Esophagus squamous epithelium (tissue), 5 donors: ENCODE data around the gene PFDN1. TPM values are rescaled to one million over a fixed set of nuclear protein-coding genes. Genes with fewer than 3 reads are reported as not detected.

Source experiments
- DNase-seq: peaks from one replicate; lab custom pipeline; 2025; lab: John Stamatoyannopoulos, UW
- H3K27ac ChIP-seq, 4 donors: fragments of 200-600 bp; sonication (generic); one replicate each; pipeline ENCODE4 v1.5.1; 2016 to 2019; ENCODE audit warnings: mild to moderate bottlenecking in 1 of 4
- H3K27me3 ChIP-seq, 4 donors: fragments of 200-600 bp; sonication (generic); 1 replicate in 3 of 4; 2 replicates in 1 of 4; pipeline versions ENCODE4 v1.5.1 to v1.6.0; 2017 to 2021; ENCODE audit warnings: antibody characterized with exemption in 1 of 4
- H3K36me3 ChIP-seq, 3 donors: fragments of 200-600 bp; sonication (generic); one replicate each; pipeline ENCODE4 v1.5.1; 2016 to 2019
- H3K4me1 ChIP-seq, 3 donors: fragments of 200-600 bp; sonication (generic); one replicate each; pipeline ENCODE4 v1.5.1; 2017 to 2019
- H3K4me3 ChIP-seq, 4 donors: fragments of 200-600 bp; sonication (generic); 1 replicate in 3 of 4; 2 replicates in 1 of 4; pipeline ENCODE4 v1.5.1; 2016 to 2019; ENCODE audit warnings: mild to moderate bottlenecking in 2 of 4, moderate library complexity in 1 of 4
- H3K9me3 ChIP-seq, 3 donors: fragments of 200-600 bp; sonication (generic); one replicate each; pipeline ENCODE4 v1.5.1; 2016 to 2019
- POLR2A ChIP-seq, 4 donors: fragments of 450-650 bp; IDR thresholded peaks; one replicate each; pipeline ENCODE4 v1.6.1; 2017; ENCODE audit warnings: antibody characterized with exemption in 4 of 4, mild to moderate bottlenecking in 4 of 4, moderate library complexity in 3 of 4
- WGBS, 2 donors: methylation state at CpG; one replicate each; pipeline ENCODE4 v1.1.5; 2018; 5-methylcytosine and 5-hydroxymethylcytosine counted together
- intact Hi-C: fragments of 100-400 bp; cut with DNase I; formaldehyde crosslinking; loops from one replicate; pipeline ENCODE4 v1.15.0; 2022
- total RNA-seq, 4 donors: library from RNA; depleted of rRNA; stranded (reverse); fragments of >200 nt; gene quantifications; one replicate each; pipeline ENCODE4 v1.1.0, GENCODE V29; 2016
- TF ChIP-seq, protein P1 (sequence below), 6 experiments: fragments of 450-650 bp in 4 of 6; fragments of 200-600 bp in 2 of 6; sonication (generic) in 2 of 6; IDR thresholded peaks; one replicate each; pipeline ENCODE4 v1.5.1; 2016 to 2019; ENCODE audit warnings: antibody characterized with exemption in 6 of 6, mild to moderate bottlenecking in 4 of 6, moderate library complexity in 4 of 6
- donor health status: DM: yes; HTN: yes; CAD: no.

The PFDN1 gene
- total RNA-seq, 4 donors from 2014 or later = 38.1 to 67.5 (median 60.4) TPM

GRCh38 chr5:140234377-140234989, 68.4 kb downstream of the PFDN1 start:
- H3K9me3 ChIP-seq = no peaks in the 10 kb centered on the region
- 89 to 93% methylated on average over 4 of the region's 4 CpGs for WGBS, 2 donors
- no peaks in the 10 kb centered on the region for H3K27me3 ChIP-seq
- peaks cover 8 to 38% (median 18%) of the 10 kb centered on the region in 3 donors for H3K4me1 ChIP-seq
- TF ChIP-seq, protein P1, sequence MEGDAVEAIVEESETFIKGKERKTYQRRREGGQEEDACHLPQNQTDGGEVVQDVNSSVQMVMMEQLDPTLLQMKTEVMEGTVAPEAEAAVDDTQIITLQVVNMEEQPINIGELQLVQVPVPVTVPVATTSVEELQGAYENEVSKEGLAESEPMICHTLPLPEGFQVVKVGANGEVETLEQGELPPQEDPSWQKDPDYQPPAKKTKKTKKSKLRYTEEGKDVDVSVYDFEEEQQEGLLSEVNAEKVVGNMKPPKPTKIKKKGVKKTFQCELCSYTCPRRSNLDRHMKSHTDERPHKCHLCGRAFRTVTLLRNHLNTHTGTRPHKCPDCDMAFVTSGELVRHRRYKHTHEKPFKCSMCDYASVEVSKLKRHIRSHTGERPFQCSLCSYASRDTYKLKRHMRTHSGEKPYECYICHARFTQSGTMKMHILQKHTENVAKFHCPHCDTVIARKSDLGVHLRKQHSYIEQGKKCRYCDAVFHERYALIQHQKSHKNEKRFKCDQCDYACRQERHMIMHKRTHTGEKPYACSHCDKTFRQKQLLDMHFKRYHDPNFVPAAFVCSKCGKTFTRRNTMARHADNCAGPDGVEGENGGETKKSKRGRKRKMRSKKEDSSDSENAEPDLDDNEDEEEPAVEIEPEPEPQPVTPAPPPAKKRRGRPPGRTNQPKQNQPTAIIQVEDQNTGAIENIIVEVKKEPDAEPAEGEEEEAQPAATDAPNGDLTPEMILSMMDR (IDR thresholded peaks at IDR 0.05) = no peak
- TF ChIP-seq POLR2A (IDR thresholded peaks at IDR 0.05) = no peak
- H3K4me3 ChIP-seq = no peak overlapping the region
- H3K27ac ChIP-seq = no peak overlapping the region
- intact Hi-C loops = no loop called here
- DNase-seq = no peak
- no peaks in the 10 kb centered on the region for H3K36me3 ChIP-seq

DNA sequence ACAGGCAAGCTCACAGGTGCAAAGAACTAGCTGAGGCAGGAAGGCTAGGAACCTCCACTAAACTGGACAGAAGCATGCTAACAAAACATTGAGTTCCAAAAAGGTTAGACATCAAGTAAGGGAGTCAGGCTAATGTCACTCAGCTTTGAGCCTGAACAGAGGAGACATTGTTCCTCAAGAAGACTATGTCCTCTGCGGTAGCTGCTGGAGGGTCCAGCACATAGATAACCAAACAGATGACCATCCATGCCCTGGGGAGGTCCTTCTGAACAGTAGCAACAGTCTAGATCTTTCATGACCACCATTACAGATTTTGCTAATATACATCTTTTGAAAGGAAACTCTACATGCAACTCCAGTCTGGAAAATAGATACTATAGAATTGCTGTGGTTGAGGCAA, 70.2 kb downstream of the PFDN1 start:
- WGBS, 2 donors = 93 to 100% methylated on average over 1 of the region's 1 CpG
- Histone ChIP-seq H3K9me3 (no peaks in the 10 kb centered on the region), H3K4me1 (peaks cover 8 to 24% (median 14%) of the 10 kb centered on the region in 3 donors), H3K27ac (no peak overlapping the region), H3K4me3 (no peak overlapping the region), H3K36me3 (no peaks in the 10 kb centered on the region), H3K27me3 (no peaks in the 10 kb centered on the region)
- no peak for TF ChIP-seq POLR2A (IDR thresholded peaks at IDR 0.05)
- no peak for DNase-seq
- intact Hi-C loops = no loop called here

DNA sequence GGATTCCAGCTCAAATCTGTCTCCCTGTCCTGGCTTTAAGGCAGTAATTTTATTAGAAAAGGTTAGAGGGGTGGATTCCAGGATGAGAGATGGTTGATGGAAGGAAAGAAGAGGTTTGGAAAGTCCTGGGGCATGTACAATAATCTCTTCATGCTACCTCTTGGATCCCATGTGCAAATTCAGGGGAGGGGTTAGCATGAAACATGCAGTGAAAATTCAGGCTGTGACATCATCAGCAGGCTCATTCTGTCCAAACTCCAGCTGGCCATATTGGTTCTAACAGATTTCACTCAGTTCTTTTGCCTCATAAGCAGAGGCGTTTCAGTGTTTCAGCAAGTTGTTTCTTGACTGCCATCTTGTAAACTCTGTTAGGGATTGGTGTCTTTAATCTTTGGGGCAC, 72.5 kb downstream of the PFDN1 start:
- 88 to 94% methylated on average over 1 of the region's 1 CpG for WGBS, 2 donors
- Histone ChIP-seq H3K27me3 (no peaks in the 10 kb centered on the region), H3K27ac (no peak overlapping the region), H3K4me3 (no peak overlapping the region), H3K9me3 (no peaks in the 10 kb centered on the region), H3K4me1 (peaks cover 0 to under 1% (median 0%) of the 10 kb centered on the region in 3 donors), H3K36me3 (no peaks in the 10 kb centered on the region)
- no peak for DNase-seq
- intact Hi-C loops = no loop called here
- TF ChIP-seq POLR2A (IDR thresholded peaks at IDR 0.05) = no peak
- TF ChIP-seq, protein P1 (IDR thresholded peaks at IDR 0.05) = no peak

DNA sequence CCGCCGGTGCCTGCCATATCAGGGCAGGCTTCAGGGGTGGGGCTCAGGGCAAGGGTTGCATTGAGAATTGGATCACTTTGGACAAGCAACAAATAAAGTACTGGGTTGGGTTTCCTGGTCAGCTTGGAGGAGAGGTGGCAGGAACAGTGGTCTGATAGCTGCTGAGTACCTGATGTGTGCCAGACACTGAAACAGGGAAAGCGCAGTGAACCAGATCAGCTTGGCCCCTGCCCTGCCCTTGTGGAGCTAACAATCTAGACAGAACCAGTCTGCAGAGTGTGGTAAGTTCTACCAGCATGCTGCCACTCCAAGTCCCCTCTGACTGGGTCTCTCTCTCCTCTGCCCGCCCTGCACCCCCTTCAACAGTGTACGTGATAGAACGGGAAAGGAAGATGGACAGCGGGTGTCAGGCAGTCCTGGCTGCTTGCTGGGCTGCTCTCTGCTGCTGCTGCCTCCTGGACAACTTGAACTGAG, 74.5 kb downstream of the PFDN1 start:
- TF ChIP-seq POLR2A (IDR thresholded peaks at IDR 0.05) = no peak
- TF ChIP-seq, protein P1 (IDR thresholded peaks at IDR 0.05) = no peak
- intact Hi-C loops = no loop called here
- no peak for DNase-seq
- no peaks in the 10 kb centered on the region for H3K9me3 ChIP-seq
- WGBS, 2 donors = 82 to 91% methylated on average over 4 to 5 of the region's 7 CpGs
- H3K27me3 ChIP-seq = no peaks in the 10 kb centered on the region
- no peaks in the 10 kb centered on the region for H3K36me3 ChIP-seq
- H3K27ac ChIP-seq = no peak overlapping the region
- peaks cover 0 to 3% (median 0%) of the 10 kb centered on the region in 3 donors for H3K4me1 ChIP-seq
- no peak overlapping the region for H3K4me3 ChIP-seq

- WGBS, 2 donors = 74 to 100% methylated on average over 2 of the region's 2 CpGs
- intact Hi-C loops = no loop called here
- H3K27ac ChIP-seq = no peak overlapping the region
Observed at GRCh38 chr5:140227046-140227445, 75.9 kb downstream of the PFDN1 start.

More at GRCh38 chr5:140227046-140227445, 75.9 kb downstream of the PFDN1 start:
- Histone ChIP-seq H3K4me3 (no peak overlapping the region), H3K27me3 (no peaks in the 10 kb centered on the region), H3K36me3 (no peaks in the 10 kb centered on the region), H3K4me1 (peaks cover 0 to 8% (median 0%) of the 10 kb centered on the region in 3 donors), H3K9me3 (no peaks in the 10 kb centered on the region)
- TF ChIP-seq, protein P1 (IDR thresholded peaks at IDR 0.05) = no peak
- TF ChIP-seq POLR2A (IDR thresholded peaks at IDR 0.05) = no peak
- DNase-seq = no peak
